Measurements from ENCODE around the gene GALK1. TPM values are rescaled to one million over a fixed set of nuclear protein-coding genes. Genes with fewer than 3 reads are reported as not detected.

GALK1 gene
- total and polyA plus RNA-seq, 2 of the 13 experiments (the other 11 are each of a cell fraction or from before 2014, with no cell fraction given) = 59.9 to 93.6 TPM

- FAIRE-seq (peak; percentile 94), DNase-seq (ENCODE audit: low spot score) (peak; percentile 56), ATAC-seq (peak; percentile 37)
- H3K9ac ChIP-seq (ENCODE audit: insufficient read depth, low read depth, low read length) = peak overlapping the region; percentile 10; the same call in 1 of the 2 replicates
- peaks cover 2% of the 10 kb centered on the region; the same call in 1 of the 2 replicates for H4K20me1 ChIP-seq (ENCODE audit: insufficient read depth, low read length)
- H3K27ac ChIP-seq (ENCODE audit: extremely low read length, insufficient read depth, low read length) = no peak overlapping the region
- intact Hi-C loops (cut with micrococcal nuclease; ENCODE audit: unreplicated experiment) = no loop called here
- in situ Hi-C loops (cut with HindIII; ENCODE audit: extremely low pct_ligation_motif_present, low pct_unique_long_range_greater_than_20kb) = no loop called here
- no peaks in the 10 kb centered on the region for H3K79me2 ChIP-seq (ENCODE audit: insufficient read depth, low read length)
- no peaks in the 10 kb centered on the region for H3K9me3 ChIP-seq (ENCODE audit: low read length)
- POLR2A ChIA-PET = interaction anchor here (0.7 to 13.1 kb wide), 6 partner anchors 8 to 101 kb away, joined by 3 to 390 read pairs (median 31); partner anchors contain the start of genes GALK1 and UNK
- BruUV-seq (replicated peaks) = no TSS peak
- H3K4me3 ChIP-seq (replicated peaks in 1 of 3; ENCODE audit: insufficient read depth in 1 of 3, low read depth in 2 of 3, low read length in 3 of 3) = peak overlapping the region; percentile 37 to 58 (median 39); a peak in 5 of 6 replicates
- peaks cover 0 to under 1% of the 10 kb centered on the region in 2 experiments; a peak in 2 of 5 replicates for H3K36me3 ChIP-seq (replicated peaks in 1 of 2; ENCODE audit: control insufficient read depth in 1 of 2, insufficient read depth in 2 of 2, low read length in 2 of 2)
- peaks cover 58% of the 10 kb centered on the region for H3K4me1 ChIP-seq (ENCODE audit: insufficient read depth, low read length)
- 6% methylated on average over 17 of the region's 17 CpGs for WGBS (ENCODE audit: low lambda C conversion rate)
- H3K4me2 ChIP-seq (ENCODE audit: low read depth, low read length) = peak overlapping the region; percentile 98
- CTCF ChIA-PET (ENCODE audit: low intra/inter-chr PET ratio, low total read pairs) = interaction anchor here (1.3 to 1.5 kb wide), 2 partner anchors 13 to 17 kb away, joined by 3 to 4 read pairs; no protein-coding TSS in a partner anchor
- peak overlapping the region; percentile 89 for H2AFZ ChIP-seq (ENCODE audit: low read length)
- no peaks in the 10 kb centered on the region for H3K27me3 ChIP-seq (ENCODE audit: control insufficient read depth in 1 of 2, insufficient read depth in 2 of 2, low read length in 2 of 2)
- peak; percentile 32; the same call in 1 of the 2 replicates for TF ChIP-seq ZNF792 (CRISPR knock-in tag; IDR thresholded peaks at IDR 0.05)
- no peak for TF ChIP-seq EED (CRISPR knock-in tag; IDR thresholded peaks at IDR 0.05)
- TF ChIP-seq UBTF (CRISPR knock-in tag; IDR thresholded peaks at IDR 0.05) = peak; percentile 31; the same call in 1 of the 2 replicates
- TF ChIP-seq ZNF790 (CRISPR knock-in tag; IDR thresholded peaks at IDR 0.05; ENCODE audit: borderline replicate concordance) = no peak
- peak; percentile 84 for TF ChIP-seq NR2C2 (CRISPR knock-in tag; IDR thresholded peaks at IDR 0.05; ENCODE audit: borderline replicate concordance)
- TF ChIP-seq ZFY (CRISPR knock-in tag; IDR thresholded peaks at IDR 0.05) = peak; percentile 46
- 0 out of 2 replicates have a peak, but pooled peaks have one; percentile 11 for TF ChIP-seq ZNF230 (CRISPR knock-in tag; IDR thresholded peaks at IDR 0.05)
- TF ChIP-seq GMEB1 (CRISPR knock-in tag; IDR thresholded peaks at IDR 0.05; ENCODE audit: borderline replicate concordance) = peak; percentile 37; the same call in 1 of the 2 replicates
- TF ChIP-seq ELF3 (CRISPR knock-in tag; IDR thresholded peaks at IDR 0.05) = peak; percentile 38; the same call in 1 of the 2 replicates
- 0 out of 2 replicates have a peak, but pooled peaks have one; percentile 20 for TF ChIP-seq ARID4A (CRISPR knock-in tag; IDR thresholded peaks at IDR 0.05; ENCODE audit: borderline replicate concordance)
- peak; percentile 28; the same call in 1 of the 2 replicates for TF ChIP-seq RXRB (CRISPR knock-in tag; IDR thresholded peaks at IDR 0.05; ENCODE audit: borderline replicate concordance)
Measured at GRCh38 chr17:75771334-75772281, 6.6 kb upstream of the GALK1 start.

Measured in HepG2 (cell line).